Measurements from ENCODE around the gene NAV3. TPM values are rescaled to one million over a fixed set of nuclear protein-coding genes. Genes with fewer than 3 reads are reported as not detected.

Gene NAV3
- total and polyA plus RNA-seq, 12 donors: 5.0 to 53.4 (median 25.9) TPM

DNA sequence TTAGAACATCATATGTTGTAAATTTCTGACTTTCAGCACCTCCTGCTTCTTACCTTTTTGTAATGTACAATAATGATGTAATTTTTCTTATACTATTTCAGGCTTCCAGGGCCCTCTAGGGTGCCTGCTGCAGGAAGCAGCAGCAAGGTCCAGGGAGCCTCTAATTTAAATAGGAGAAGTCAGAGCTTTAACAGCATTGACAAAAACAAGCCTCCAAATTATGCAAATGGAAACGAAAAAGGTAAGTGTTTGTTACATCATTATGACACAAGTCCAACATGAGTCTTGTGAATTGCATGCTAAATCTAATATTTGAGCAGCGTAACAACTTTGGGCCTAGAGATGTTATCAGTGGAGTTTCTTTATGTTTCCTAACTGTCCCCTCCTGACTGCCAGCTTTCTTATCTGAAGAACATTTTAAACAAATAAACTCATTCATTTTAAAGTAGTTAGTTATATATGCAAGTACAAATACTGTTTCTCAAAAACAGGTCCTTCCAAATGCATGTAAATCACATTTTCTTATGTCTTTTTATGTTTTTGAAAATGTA, 167.6 kb downstream of the NAV3 start:
- Histone ChIP-seq H3K36me3 (replicated peaks in 1 of 2) (no peaks in the 10 kb centered on the region), H3K4me3 (no peak overlapping the region), H3K27ac (no peak overlapping the region), H3K9me3 (replicated peaks in 1 of 3) (no peaks in the 10 kb centered on the region), H3K4me1 (replicated peaks in 1 of 2) (no peaks in the 10 kb centered on the region), H3K27me3 (no peaks in the 10 kb centered on the region)
- WGBS, 4 donors: 57 to 73% (median 66%) methylated on average over 2 of the region's 2 CpGs
- DNase-seq: no peak
- TF ChIP-seq, protein P1, sequence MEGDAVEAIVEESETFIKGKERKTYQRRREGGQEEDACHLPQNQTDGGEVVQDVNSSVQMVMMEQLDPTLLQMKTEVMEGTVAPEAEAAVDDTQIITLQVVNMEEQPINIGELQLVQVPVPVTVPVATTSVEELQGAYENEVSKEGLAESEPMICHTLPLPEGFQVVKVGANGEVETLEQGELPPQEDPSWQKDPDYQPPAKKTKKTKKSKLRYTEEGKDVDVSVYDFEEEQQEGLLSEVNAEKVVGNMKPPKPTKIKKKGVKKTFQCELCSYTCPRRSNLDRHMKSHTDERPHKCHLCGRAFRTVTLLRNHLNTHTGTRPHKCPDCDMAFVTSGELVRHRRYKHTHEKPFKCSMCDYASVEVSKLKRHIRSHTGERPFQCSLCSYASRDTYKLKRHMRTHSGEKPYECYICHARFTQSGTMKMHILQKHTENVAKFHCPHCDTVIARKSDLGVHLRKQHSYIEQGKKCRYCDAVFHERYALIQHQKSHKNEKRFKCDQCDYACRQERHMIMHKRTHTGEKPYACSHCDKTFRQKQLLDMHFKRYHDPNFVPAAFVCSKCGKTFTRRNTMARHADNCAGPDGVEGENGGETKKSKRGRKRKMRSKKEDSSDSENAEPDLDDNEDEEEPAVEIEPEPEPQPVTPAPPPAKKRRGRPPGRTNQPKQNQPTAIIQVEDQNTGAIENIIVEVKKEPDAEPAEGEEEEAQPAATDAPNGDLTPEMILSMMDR (IDR thresholded peaks at IDR 0.05): no peak
- TF ChIP-seq POLR2A (IDR thresholded peaks at IDR 0.05): no peak
- intact Hi-C loops (cut with DNase I): no loop called here

DNA sequence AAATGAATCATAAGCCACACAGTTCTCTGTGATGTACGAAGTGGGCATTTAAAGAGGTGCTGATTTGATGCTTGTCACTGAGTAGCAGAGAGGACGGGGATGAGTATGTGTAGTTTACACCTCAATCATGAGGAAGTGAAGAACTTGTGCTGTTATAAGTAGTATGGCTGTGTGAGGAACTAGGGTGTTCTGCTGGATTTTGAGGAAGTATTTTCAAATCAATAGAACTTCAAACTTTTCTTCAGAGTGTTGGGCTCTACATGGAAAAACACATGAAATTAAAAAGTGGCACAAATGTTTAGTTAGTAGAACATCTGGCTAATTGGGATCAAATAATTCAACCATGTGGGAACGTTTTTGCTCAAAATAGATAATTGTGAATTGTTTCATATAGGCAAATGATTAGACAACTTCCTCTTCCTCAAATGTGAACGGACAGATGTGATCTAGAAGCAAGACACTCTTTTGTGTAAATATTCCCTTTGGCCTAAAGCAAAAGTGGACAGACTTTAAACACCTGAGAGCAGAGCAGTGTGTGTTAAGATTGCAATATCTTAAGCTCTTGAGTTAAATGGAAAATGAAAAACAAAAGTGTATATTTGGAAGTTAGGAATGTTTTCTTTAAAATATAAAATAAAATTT, 168.5 kb downstream of the NAV3 start:
- intact Hi-C loops (cut with DNase I): no loop called here
- TF ChIP-seq, protein P1 (IDR thresholded peaks at IDR 0.05): no peak
- no peak for TF ChIP-seq POLR2A (IDR thresholded peaks at IDR 0.05)
- H3K9me3 ChIP-seq (replicated peaks in 1 of 3): no peaks in the 10 kb centered on the region
- DNase-seq: no peak
- 53 to 64% (median 56%) methylated on average over 4 of the region's 4 CpGs for WGBS, 4 donors
- no peaks in the 10 kb centered on the region for H3K4me1 ChIP-seq (replicated peaks in 1 of 2)
- no peak overlapping the region for H3K4me3 ChIP-seq
- no peaks in the 10 kb centered on the region for H3K27me3 ChIP-seq
- no peak overlapping the region for H3K27ac ChIP-seq
- H3K36me3 ChIP-seq (replicated peaks in 1 of 2): no peaks in the 10 kb centered on the region

DNA sequence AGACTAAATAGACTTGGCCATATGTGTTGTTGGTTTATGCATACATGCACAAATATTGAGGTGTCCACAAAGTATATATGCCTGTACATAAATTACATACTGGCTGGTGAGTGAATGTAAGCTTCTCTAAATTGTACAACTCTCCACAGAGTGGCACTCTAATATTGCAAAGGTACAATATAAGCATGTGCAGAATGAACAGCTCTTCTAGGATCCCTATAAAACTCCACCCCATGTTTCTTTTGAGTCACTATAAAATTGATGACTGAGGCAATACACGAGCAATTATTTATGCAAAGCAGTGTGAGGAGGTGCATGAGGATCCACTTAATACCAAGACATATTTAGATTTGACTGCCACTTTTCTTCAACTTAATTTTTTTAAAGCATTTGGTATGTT, 172.2 kb downstream of the NAV3 start:
- Histone ChIP-seq H3K27me3 (no peaks in the 10 kb centered on the region), H3K4me3 (no peak overlapping the region), H3K9me3 (replicated peaks in 1 of 3) (no peaks in the 10 kb centered on the region), H3K36me3 (replicated peaks in 1 of 2) (no peaks in the 10 kb centered on the region), H3K27ac (no peak overlapping the region), H3K4me1 (replicated peaks in 1 of 2) (no peaks in the 10 kb centered on the region)
- no peak for TF ChIP-seq POLR2A (IDR thresholded peaks at IDR 0.05)
- TF ChIP-seq, protein P1 (IDR thresholded peaks at IDR 0.05): peak in 2 of 6 experiments; percentile 35 to 45
- WGBS, 4 donors: 27 to 38% (median 31%) methylated on average over 1 of the region's 1 CpG
- intact Hi-C loops (cut with DNase I): loop anchor here (5.0 to 10.0 kb wide), 2 partner anchors 119 to 122 kb away; no protein-coding TSS in a partner anchor
- no peak for DNase-seq

DNA sequence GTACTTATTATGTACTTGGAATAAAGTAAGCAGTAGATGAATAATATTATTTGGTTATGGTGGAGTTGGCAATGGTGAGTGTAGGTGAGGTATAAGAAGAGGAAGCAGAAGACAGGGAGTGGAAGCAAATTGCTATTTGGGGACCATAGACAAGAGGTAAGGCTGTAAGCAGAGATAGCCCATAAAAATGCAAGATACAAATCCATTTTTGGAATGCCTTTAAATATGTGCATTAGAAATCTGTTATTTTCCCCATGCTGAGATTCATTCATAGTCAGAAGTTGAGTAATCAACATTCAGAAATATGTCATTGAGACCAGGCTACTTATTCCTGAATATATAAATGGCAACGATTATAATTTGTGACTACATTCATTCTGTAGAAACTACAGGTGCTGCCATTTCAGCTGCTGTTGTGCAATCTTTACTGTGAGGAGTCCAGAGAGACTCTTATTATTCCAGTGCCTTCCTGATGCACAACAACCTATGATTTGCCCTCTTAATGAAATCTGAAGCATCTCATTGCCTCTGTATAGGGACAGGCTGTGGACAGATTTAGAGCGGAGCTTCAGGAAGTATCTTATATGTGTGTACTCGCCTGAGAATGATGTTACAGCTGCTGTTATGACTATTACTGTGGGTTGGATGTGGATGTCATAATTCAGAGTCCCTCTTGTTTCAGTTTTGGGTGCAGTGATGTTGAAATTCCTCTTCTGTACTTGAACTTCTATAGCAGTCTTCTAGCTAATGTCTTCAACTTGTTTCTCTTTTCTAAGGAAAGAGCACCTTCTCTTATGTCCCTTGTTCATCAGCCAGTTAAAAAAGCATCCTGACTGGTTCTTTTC, 173.8 kb downstream of the NAV3 start:
- WGBS, 4 donors: 70 to 81% (median 75%) methylated on average over 3 of the region's 3 CpGs
- no peaks in the 10 kb centered on the region for H3K4me1 ChIP-seq (replicated peaks in 1 of 2)
- no peak for DNase-seq
- H3K27me3 ChIP-seq: no peaks in the 10 kb centered on the region
- no peak overlapping the region for H3K27ac ChIP-seq
- H3K4me3 ChIP-seq: no peak overlapping the region
- intact Hi-C loops (cut with DNase I): loop anchor here (5.0 to 10.0 kb wide), 2 partner anchors 118 to 120 kb away; no protein-coding TSS in a partner anchor
- H3K36me3 ChIP-seq (replicated peaks in 1 of 2): no peaks in the 10 kb centered on the region
- TF ChIP-seq, protein P1 (IDR thresholded peaks at IDR 0.05): no peak
- no peak for TF ChIP-seq POLR2A (IDR thresholded peaks at IDR 0.05)
- no peaks in the 10 kb centered on the region for H3K9me3 ChIP-seq (replicated peaks in 1 of 3)
